ENCODE data around the gene NTNG2. TPM values are rescaled to one million over a fixed set of nuclear protein-coding genes. Genes with fewer than 3 reads are reported as not detected.
A peak's percentile ranks its signal among the peaks of the same experiment; 100 is the strongest.

NTNG2 gene
- total and polyA plus RNA-seq, 2 of the 13 experiments (the other 11 are each of a cell fraction or from before 2014, with no cell fraction given), result 0.02 to 0.36 TPM

- DNase-seq (ENCODE audit: low spot score) (peak; percentile 40), ATAC-seq (peak; percentile 93), FAIRE-seq (peak; percentile 12)
- H3K36me3 ChIP-seq (replicated peaks in 1 of 2; ENCODE audit: control insufficient read depth in 1 of 2, insufficient read depth in 2 of 2, low read length in 2 of 2), result no peaks in the 10 kb centered on the region
- H3K4me3 ChIP-seq (replicated peaks in 1 of 3; ENCODE audit: insufficient read depth in 1 of 3, low read depth in 2 of 3, low read length in 3 of 3), result no peak overlapping the region
- in situ Hi-C loops (cut with HindIII; ENCODE audit: extremely low pct_ligation_motif_present, low pct_unique_long_range_greater_than_20kb) (no loop called here), intact Hi-C loops (cut with micrococcal nuclease; ENCODE audit: unreplicated experiment) (no loop called here)
- H4K20me1 ChIP-seq (ENCODE audit: insufficient read depth, low read length), result peaks cover 5% of the 10 kb centered on the region; the same call in 1 of the 2 replicates
- no peak overlapping the region for H3K9ac ChIP-seq (ENCODE audit: insufficient read depth, low read depth, low read length)
- H3K27ac ChIP-seq (ENCODE audit: extremely low read length, insufficient read depth, low read length), result no peak overlapping the region
- ChIA-PET POLR2A (no interaction called here), CTCF (ENCODE audit: low intra/inter-chr PET ratio, low total read pairs) (no interaction called here)
- H3K4me2 ChIP-seq (ENCODE audit: low read depth, low read length), result no peak overlapping the region
- H3K9me3 ChIP-seq (ENCODE audit: low read length), result no peaks in the 10 kb centered on the region
- no TSS peak for BruUV-seq (replicated peaks)
- no peaks in the 10 kb centered on the region for H3K79me2 ChIP-seq (ENCODE audit: insufficient read depth, low read length)
- no peak overlapping the region for H2AFZ ChIP-seq (ENCODE audit: low read length)
- H3K4me1 ChIP-seq (ENCODE audit: insufficient read depth, low read length), result no peaks in the 10 kb centered on the region
- 29% methylated on average over 18 of the region's 18 CpGs for WGBS (ENCODE audit: low lambda C conversion rate)
- no peaks in the 10 kb centered on the region; a peak in 1 of 5 replicates for H3K27me3 ChIP-seq (ENCODE audit: control insufficient read depth in 1 of 2, insufficient read depth in 2 of 2, low read length in 2 of 2)
- TF ChIP-seq JUNB (CRISPR knock-in tag; IDR thresholded peaks at IDR 0.05; ENCODE audit: borderline replicate concordance), result peak; percentile 76
- TF ChIP-seq PTBP1 (IDR thresholded peaks at IDR 0.05; ENCODE audit: low read depth, low read length, poor library complexity, severe bottlenecking), result no peak
- peak; percentile 45; the same call in 1 of the 2 replicates for TF ChIP-seq ZNF503 (CRISPR knock-in tag; IDR thresholded peaks at IDR 0.05)
- peak; percentile 94 for TF ChIP-seq ZNF451 (CRISPR knock-in tag; IDR thresholded peaks at IDR 0.05)
- no peak for TF ChIP-seq MBD4 (IDR thresholded peaks at IDR 0.05; ENCODE audit: borderline replicate concordance, low read length)
- TF ChIP-seq KLF11 (CRISPR knock-in tag; IDR thresholded peaks at IDR 0.05), result peak; percentile 100
- TF ChIP-seq, protein P1, sequence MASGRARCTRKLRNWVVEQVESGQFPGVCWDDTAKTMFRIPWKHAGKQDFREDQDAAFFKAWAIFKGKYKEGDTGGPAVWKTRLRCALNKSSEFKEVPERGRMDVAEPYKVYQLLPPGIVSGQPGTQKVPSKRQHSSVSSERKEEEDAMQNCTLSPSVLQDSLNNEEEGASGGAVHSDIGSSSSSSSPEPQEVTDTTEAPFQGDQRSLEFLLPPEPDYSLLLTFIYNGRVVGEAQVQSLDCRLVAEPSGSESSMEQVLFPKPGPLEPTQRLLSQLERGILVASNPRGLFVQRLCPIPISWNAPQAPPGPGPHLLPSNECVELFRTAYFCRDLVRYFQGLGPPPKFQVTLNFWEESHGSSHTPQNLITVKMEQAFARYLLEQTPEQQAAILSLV (CRISPR knock-in tag; IDR thresholded peaks at IDR 0.05; ENCODE audit: borderline replicate concordance), result peak; percentile 91
- peak; percentile 80 for TF ChIP-seq ZGPAT (CRISPR knock-in tag; IDR thresholded peaks at IDR 0.05)
- no peak for TF ChIP-seq HNRNPH1 (optimal IDR thresholded peaks at IDR 0.05; ENCODE audit: low read depth, low read length)
- TF ChIP-seq ZMAT3 (CRISPR knock-in tag; conservative IDR thresholded peaks at IDR 0.05), result peak; percentile 98
- peak; percentile 96 for TF ChIP-seq KDM2A (CRISPR knock-in tag; IDR thresholded peaks at IDR 0.05; ENCODE audit: borderline replicate concordance, low read depth)
- TF ChIP-seq ELF3 (CRISPR knock-in tag; IDR thresholded peaks at IDR 0.05), result peak; percentile 94
- TF ChIP-seq MXD3 (CRISPR knock-in tag; IDR thresholded peaks at IDR 0.05), result peak; percentile 99
- TF ChIP-seq FOXA3 (CRISPR knock-in tag; IDR thresholded peaks at IDR 0.05), result peak; percentile 77
- peak; percentile 58; the same call in 1 of the 2 replicates for TF ChIP-seq EED (CRISPR knock-in tag; IDR thresholded peaks at IDR 0.05)
- TF ChIP-seq ZNF574 (CRISPR knock-in tag; IDR thresholded peaks at IDR 0.05), result peak; percentile 89
- peak; percentile 95; the same call in 1 of the 2 replicates for TF ChIP-seq MXD4 (CRISPR knock-in tag; IDR thresholded peaks at IDR 0.05)
- TF ChIP-seq ZNF768 (CRISPR knock-in tag; IDR thresholded peaks at IDR 0.05), result peak; percentile 89
Observed at GRCh38 chr9:132114102-132114707, 47.7 kb upstream of the NTNG2 start.

All from HepG2 (cell line).